ENCODE results near the gene TIGD4. TPM values are rescaled to one million over a fixed set of nuclear protein-coding genes. Genes with fewer than 3 reads are reported as not detected.

The TIGD4 gene
- total RNA-seq, 1 donor from 2014 or later = not detected

GRCh38 chr4:152803541-152803940 lies 24.0 kb upstream of the TIGD4 start:
- Histone ChIP-seq H3K36me3 (no peaks in the 10 kb centered on the region), H3K4me1 (no peaks in the 10 kb centered on the region), H3K27me3 (no peaks in the 10 kb centered on the region), H3K4me3 (no peak overlapping the region), H3K9me3 (no peaks in the 10 kb centered on the region), H3K27ac (no peak overlapping the region)
- intact Hi-C loops (cut with DNase I) = no loop called here
- ATAC-seq (no peak), DNase-seq (no peak)
- no peak for TF ChIP-seq CTCF (IDR thresholded peaks at IDR 0.05)

GRCh38 chr4:152795891-152796290 lies 16.4 kb upstream of the TIGD4 start:
- no peak overlapping the region for H3K4me3 ChIP-seq
- DNase-seq (no peak), ATAC-seq (no peak)
- no peaks in the 10 kb centered on the region for H3K36me3 ChIP-seq
- no peak overlapping the region for H3K27ac ChIP-seq
- H3K9me3 ChIP-seq = no peaks in the 10 kb centered on the region
- H3K4me1 ChIP-seq = no peaks in the 10 kb centered on the region
- H3K27me3 ChIP-seq = no peaks in the 10 kb centered on the region
- no peak for TF ChIP-seq CTCF (IDR thresholded peaks at IDR 0.05)
- intact Hi-C loops (cut with DNase I) = no loop called here

GRCh38 chr4:152786627-152787026 lies 7.1 kb upstream of the TIGD4 start:
- Histone ChIP-seq H3K36me3 (no peaks in the 10 kb centered on the region), H3K27me3 (no peaks in the 10 kb centered on the region), H3K27ac (no peak overlapping the region), H3K4me3 (no peak overlapping the region), H3K4me1 (peaks cover 20% of the 10 kb centered on the region), H3K9me3 (no peaks in the 10 kb centered on the region)
- no peak for TF ChIP-seq CTCF (IDR thresholded peaks at IDR 0.05)
- intact Hi-C loops (cut with DNase I) = no loop called here
- DNase-seq (no peak), ATAC-seq (no peak)

- TF ChIP-seq CTCF (IDR thresholded peaks at IDR 0.05) = no peak
- no peak for ATAC-seq
- H3K36me3 ChIP-seq = no peaks in the 10 kb centered on the region
- intact Hi-C loops (cut with DNase I) = no loop called here
- DNase-seq = no peak
- H3K4me3 ChIP-seq = no peak overlapping the region
- H3K9me3 ChIP-seq = no peaks in the 10 kb centered on the region
- H3K27ac ChIP-seq = no peak overlapping the region
- H3K27me3 ChIP-seq = no peaks in the 10 kb centered on the region
- H3K4me1 ChIP-seq = peaks cover 27% of the 10 kb centered on the region
Measured at GRCh38 chr4:152785639-152786615, 6.4 kb upstream of the TIGD4 start.

- no peak for DNase-seq
- intact Hi-C loops (cut with DNase I) = no loop called here
Measured at GRCh38 chr4:152784490-152785350, 5.2 kb upstream of the TIGD4 start.

More at GRCh38 chr4:152784490-152785350, 5.2 kb upstream of the TIGD4 start:
- H3K27me3 ChIP-seq = no peaks in the 10 kb centered on the region
- no peaks in the 10 kb centered on the region for H3K9me3 ChIP-seq
- no peak for ATAC-seq
- H3K4me3 ChIP-seq = no peak overlapping the region
- H3K27ac ChIP-seq = no peak overlapping the region
- peaks cover 33% of the 10 kb centered on the region for H3K4me1 ChIP-seq
- no peaks in the 10 kb centered on the region for H3K36me3 ChIP-seq
- TF ChIP-seq CTCF (IDR thresholded peaks at IDR 0.05) = no peak

Measured in upper lobe of right lung (tissue), 1 donor.